Neural progenitor cell (in vitro differentiated cells): ENCODE data around the gene NELFCD. TPM values are rescaled to one million over a fixed set of nuclear protein-coding genes. Genes with fewer than 3 reads are reported as not detected.
"Not testable (repeated sequence)": the region's sequence is repeated elsewhere in the genome, so short reads cannot be mapped to it uniquely, and the experiment has no call there.

Source experiments
- DNase-seq: peaks from one replicate; pipeline ENCODE4 v3.0.0-alpha.2; 2016; ENCODE audit warnings: low spot score
- H2AFZ ChIP-seq: fragments of 200-600 bp; sonication (generic); replicated peaks from 2 replicates; pipeline ENCODE4 v1.6.1; 2016; ENCODE audit warnings: antibody characterized with exemption
- H3F3A ChIP-seq: fragments of 200-600 bp; sonication (generic); 2 replicates; pipeline ENCODE4 v1.6.1; 2016; ENCODE audit warnings: antibody characterized with exemption, low read depth
- H3K27ac ChIP-seq: fragments of 200-600 bp; sonication (generic); 2 replicates; pipeline ENCODE4 v1.5.1; 2016; ENCODE audit warnings: mild to moderate bottlenecking
- H3K27me3 ChIP-seq: fragments of 200-600 bp; sonication (generic); 2 replicates; pipeline ENCODE4 v1.6.1; 2016; ENCODE audit warnings: mild to moderate bottlenecking, moderate library complexity
- H3K36me3 ChIP-seq: fragments of 200-600 bp; sonication (generic); 2 replicates; pipeline ENCODE4 v1.5.1; 2016
- H3K4me1 ChIP-seq: fragments of 200-600 bp; sonication (generic); 2 replicates; pipeline ENCODE4 v1.6.1; 2016; ENCODE audit warnings: mixed run types
- H3K4me2 ChIP-seq: fragments of 200-600 bp; sonication (generic); 2 replicates; pipeline ENCODE4 v1.6.1; 2016
- H3K4me3 ChIP-seq: fragments of 200-600 bp; sonication (generic); 2 replicates; pipeline ENCODE4 v1.5.1; 2016
- H3K79me2 ChIP-seq: fragments of 200-600 bp; sonication (generic); 2 replicates; pipeline ENCODE4 v1.6.1; 2016; ENCODE audit warnings: low read depth
- H3K9ac ChIP-seq: fragments of 200-600 bp; sonication (generic); 2 replicates; pipeline ENCODE4 v1.6.1; 2016
- H3K9me3 ChIP-seq: fragments of 200-600 bp; sonication (generic); 2 replicates; pipeline ENCODE4 v1.5.1; 2016; ENCODE audit warnings: low read depth
- H4K20me1 ChIP-seq: fragments of 200-600 bp; sonication (generic); 2 replicates; pipeline ENCODE4 v1.6.1; 2016; ENCODE audit warnings: low read depth
- H3K27ac Mint-ChIP-seq: 3 replicates; pipeline ENCODE4 v1.8.0; 2021; ENCODE audit warnings: mixed read lengths
- H3K27me3 Mint-ChIP-seq: 2 replicates; pipeline ENCODE4 v1.8.0; 2022; ENCODE audit warnings: low read depth, mild to moderate bottlenecking, inconsistent platforms, moderate library complexity, mixed read lengths; ENCODE audit not compliant: insufficient read depth
- H3K36me3 Mint-ChIP-seq: 3 replicates; pipeline ENCODE4 v1.8.0; 2021; ENCODE audit warnings: mixed read lengths
- H3K4me1 Mint-ChIP-seq: 3 replicates; pipeline ENCODE4 v1.8.0; 2021; ENCODE audit warnings: mixed read lengths
- H3K4me3 Mint-ChIP-seq: 3 replicates; pipeline ENCODE4 v1.8.0; 2021; ENCODE audit warnings: mild to moderate bottlenecking, moderate library complexity, mixed read lengths
- H3K9me3 Mint-ChIP-seq: 3 replicates; pipeline ENCODE4 v1.8.0; 2020; ENCODE audit warnings: mixed read lengths
- EZH2 ChIP-seq: fragments of 200-600 bp; sonication (generic); IDR thresholded peaks from 2 replicates; pipeline ENCODE4 v1.6.1; 2017; ENCODE audit warnings: antibody characterized with exemption, mild to moderate bottlenecking, moderate library complexity
- EZH2phosphoT487 ChIP-seq: fragments of 200-600 bp; sonication (generic); IDR thresholded peaks from 2 replicates; pipeline ENCODE4 v1.6.1; 2017; ENCODE audit warnings: antibody characterized with exemption
- total RNA-seq: library from RNA; depleted of rRNA; stranded (reverse); fragments of >200 nt; gene quantifications from 2 replicates; pipeline ENCODE4 v1.2.3, GENCODE V29; 2015; ENCODE audit warnings: low replicate concordance
- TF ChIP-seq, protein P1 (sequence below): fragments of 200-600 bp; sonication (generic); IDR thresholded peaks from 2 replicates; pipeline ENCODE4 v1.5.1; 2017; ENCODE audit warnings: antibody characterized with exemption, mild to moderate bottlenecking

Gene NELFCD
- total RNA-seq, 1 donor from 2014 or later, result 58.9 TPM

DNA sequence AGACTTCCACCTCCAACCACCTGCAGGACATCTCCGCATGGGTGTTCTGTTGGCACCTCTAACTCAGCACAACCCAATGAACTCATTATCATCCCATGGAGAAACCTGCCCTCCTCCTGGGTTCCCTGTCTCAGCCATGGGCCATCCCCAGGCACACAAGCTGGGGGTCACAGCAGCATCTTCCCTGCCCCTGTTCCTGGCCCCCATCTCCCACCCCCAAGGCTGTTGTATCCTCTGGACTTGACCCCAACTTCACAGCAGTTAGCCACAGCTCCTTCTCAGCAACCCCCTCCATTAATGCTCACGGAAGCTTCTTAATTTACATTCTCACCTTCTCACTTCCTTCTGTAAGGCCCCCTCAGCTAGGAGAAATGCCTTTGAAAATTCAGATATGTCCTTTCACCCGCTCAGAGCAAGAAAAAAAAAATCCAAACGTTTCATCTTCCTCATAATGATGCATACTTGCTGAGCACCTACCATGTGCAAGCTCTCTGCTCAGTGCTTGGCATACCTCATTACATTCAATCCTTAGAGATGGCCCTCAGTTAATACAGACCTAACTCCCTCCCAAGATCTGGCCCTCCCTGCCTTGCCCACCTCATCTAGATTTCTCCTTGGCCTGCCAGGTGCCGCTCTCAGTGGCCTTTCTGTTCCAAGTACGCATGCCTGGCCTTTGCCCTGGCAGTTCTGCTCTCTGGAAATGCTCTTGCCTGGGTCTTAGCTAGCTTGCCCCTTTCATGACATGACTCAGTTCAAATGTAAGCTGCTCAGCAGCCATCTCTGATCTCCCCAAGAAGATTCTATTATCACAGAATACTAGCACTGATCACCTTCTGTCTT is 2.5 kb upstream of the NELFCD start:
- H3K36me3 Mint-ChIP-seq, result peaks cover 2% of the 10 kb centered on the region
- H3K4me3 Mint-ChIP-seq, result peak overlapping the region; percentile 48

DNA sequence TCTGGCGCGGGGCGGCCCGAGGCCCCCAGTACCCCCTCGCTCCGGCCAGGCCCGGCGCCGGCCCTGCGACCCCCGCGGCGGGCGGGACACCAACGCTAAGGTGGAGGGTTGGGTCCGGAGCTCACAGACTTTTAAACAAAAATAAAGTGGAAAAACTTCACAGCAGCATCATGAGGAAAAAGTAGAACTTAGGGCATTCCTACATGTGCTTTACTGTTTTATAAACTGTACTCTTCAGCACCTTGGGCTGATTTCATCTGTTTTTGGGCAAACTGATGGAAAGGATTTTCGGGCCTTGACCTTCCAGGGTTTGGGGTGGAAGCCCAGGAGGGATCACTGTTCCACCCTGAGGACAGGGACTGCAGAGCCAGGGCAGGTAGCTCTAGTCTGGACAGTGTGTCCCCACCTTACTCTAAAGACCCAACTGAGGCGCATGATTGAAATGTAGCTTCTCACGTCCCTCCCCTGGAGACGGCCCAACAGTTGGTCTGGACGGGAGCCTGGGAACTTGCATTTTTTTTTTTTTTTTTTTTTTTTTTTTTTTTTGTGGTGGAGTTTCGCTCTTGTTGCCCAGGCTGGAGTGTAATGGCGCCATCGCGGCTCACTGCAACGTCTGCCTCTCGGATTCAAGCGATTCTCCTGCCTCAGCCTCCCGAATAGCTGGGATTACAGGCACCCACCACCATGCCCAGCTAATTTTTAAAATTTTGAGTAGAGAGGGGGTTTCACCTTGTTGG is 740 bp downstream of the NELFCD start:
- H3K79me2 ChIP-seq, result peaks cover 44% of the 10 kb centered on the region
- peaks cover 7% of the 10 kb centered on the region for H3K27me3 Mint-ChIP-seq
- no peak overlapping the region for H3K27ac ChIP-seq
- H3K36me3 ChIP-seq, result no peaks in the 10 kb centered on the region
- H3K9me3 ChIP-seq, result no peaks in the 10 kb centered on the region
- no peak for DNase-seq
- peak overlapping the region; percentile 19 for H2AFZ ChIP-seq
- peaks cover 23% of the 10 kb centered on the region for H4K20me1 ChIP-seq
- peaks cover 16% of the 10 kb centered on the region for H3K27me3 ChIP-seq
- H3K4me1 Mint-ChIP-seq, result peaks cover 22% of the 10 kb centered on the region
- no peak for TF ChIP-seq EZH2phosphoT487
- no peak for TF ChIP-seq EZH2
- TF ChIP-seq, protein P1, sequence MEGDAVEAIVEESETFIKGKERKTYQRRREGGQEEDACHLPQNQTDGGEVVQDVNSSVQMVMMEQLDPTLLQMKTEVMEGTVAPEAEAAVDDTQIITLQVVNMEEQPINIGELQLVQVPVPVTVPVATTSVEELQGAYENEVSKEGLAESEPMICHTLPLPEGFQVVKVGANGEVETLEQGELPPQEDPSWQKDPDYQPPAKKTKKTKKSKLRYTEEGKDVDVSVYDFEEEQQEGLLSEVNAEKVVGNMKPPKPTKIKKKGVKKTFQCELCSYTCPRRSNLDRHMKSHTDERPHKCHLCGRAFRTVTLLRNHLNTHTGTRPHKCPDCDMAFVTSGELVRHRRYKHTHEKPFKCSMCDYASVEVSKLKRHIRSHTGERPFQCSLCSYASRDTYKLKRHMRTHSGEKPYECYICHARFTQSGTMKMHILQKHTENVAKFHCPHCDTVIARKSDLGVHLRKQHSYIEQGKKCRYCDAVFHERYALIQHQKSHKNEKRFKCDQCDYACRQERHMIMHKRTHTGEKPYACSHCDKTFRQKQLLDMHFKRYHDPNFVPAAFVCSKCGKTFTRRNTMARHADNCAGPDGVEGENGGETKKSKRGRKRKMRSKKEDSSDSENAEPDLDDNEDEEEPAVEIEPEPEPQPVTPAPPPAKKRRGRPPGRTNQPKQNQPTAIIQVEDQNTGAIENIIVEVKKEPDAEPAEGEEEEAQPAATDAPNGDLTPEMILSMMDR, result no peak
- H3K4me3 Mint-ChIP-seq, result peak overlapping the region; percentile 95
- peaks cover 23% of the 10 kb centered on the region for H3F3A ChIP-seq
- peaks cover 4% of the 10 kb centered on the region for H3K9me3 Mint-ChIP-seq
- H3K9ac ChIP-seq, result peak overlapping the region; percentile 5
- peak overlapping the region; percentile 81 for H3K4me2 ChIP-seq
- peak overlapping the region; percentile 69 for H3K4me3 ChIP-seq
- H3K4me1 ChIP-seq, result no peaks in the 10 kb centered on the region
- peak overlapping the region; percentile 73 for H3K27ac Mint-ChIP-seq
- H3K36me3 Mint-ChIP-seq, result peaks cover 3% of the 10 kb centered on the region

More for the DNA sequence above, 2.5 kb upstream of the NELFCD start:
- TF ChIP-seq EZH2 (no peak), EZH2phosphoT487 (no peak)
- TF ChIP-seq, protein P1, result no peak
- Histone ChIP-seq H3K27ac (no peak overlapping the region), H3K4me1 (no peaks in the 10 kb centered on the region), H3K36me3 (no peaks in the 10 kb centered on the region), H2AFZ (no peak overlapping the region), H3K9ac (no peak overlapping the region), H3K27me3 (peaks cover 22% of the 10 kb centered on the region), H3K79me2 (peaks cover 21% of the 10 kb centered on the region), H3K4me2 (no peak overlapping the region), H3K9me3 (no peaks in the 10 kb centered on the region), H3F3A (peaks cover 23% of the 10 kb centered on the region), H3K4me3 (no peak overlapping the region), H4K20me1 (peaks cover 3% of the 10 kb centered on the region)
- Mint-ChIP-seq H3K27me3 (peaks cover 11% of the 10 kb centered on the region), H3K9me3 (peaks cover 14% of the 10 kb centered on the region), H3K4me1 (peaks cover 16% of the 10 kb centered on the region), H3K27ac (no peak overlapping the region)
- DNase-seq, result no peak

DNA sequence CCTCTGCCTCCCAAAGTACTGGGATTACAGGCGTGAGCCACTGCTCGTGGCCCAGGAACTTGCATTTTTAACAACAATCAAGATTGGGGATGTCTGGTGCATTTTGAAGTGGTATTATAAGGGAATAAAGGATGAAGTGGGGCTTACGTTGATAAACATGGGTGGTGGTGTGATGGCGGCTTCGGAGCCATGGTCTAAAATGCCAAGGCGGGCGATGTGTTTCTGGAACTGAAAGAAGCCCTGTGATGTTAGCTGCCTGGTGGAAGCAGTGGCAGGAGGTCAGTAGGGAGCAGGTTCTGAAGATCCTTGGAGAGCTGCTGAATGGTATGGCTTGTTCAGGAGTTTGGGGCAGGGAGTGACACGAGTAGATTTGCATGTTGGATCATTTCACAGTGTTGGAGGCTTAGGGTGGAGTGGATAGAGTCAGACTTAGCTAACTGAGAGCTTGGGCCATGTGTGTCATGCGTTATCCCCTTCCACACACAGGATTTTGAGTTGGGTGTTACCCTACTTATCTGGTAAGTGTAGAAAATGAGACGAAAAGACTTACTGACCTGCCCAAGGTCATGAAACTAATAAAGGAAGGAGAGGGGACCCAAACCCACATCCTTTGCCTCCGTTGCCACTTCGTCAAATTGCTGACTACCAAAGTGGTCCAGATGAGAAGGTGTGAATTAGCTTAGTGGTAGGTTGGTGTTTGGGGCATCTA is 1.5 kb downstream of the NELFCD start:
- H3K9ac ChIP-seq, result no peak overlapping the region
- H3K9me3 Mint-ChIP-seq, result peaks cover 3% of the 10 kb centered on the region
- H3K27me3 Mint-ChIP-seq, result peaks cover 7% of the 10 kb centered on the region

DNA sequence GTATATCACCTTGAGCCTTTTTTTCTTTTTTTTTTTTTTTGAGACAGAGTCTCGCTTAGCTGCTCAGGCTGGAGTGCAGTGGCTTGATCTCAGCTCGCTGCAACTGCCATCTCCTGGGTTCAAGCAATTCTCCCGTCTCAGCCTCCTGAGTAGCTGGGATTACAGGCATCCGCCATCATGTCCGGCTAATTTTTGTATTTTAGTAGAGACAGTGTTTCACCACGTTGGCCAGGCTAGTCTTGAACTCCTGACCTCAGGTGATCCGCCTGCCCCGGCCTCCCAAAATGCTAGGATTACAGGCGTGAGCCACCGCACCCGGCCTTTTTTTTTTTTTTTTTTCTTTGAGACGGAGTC is 2.0 kb downstream of the NELFCD start:
- not testable (repeated sequence) for H3K4me3 ChIP-seq, H3K4me3 Mint-ChIP-seq, H3K36me3 ChIP-seq, H2AFZ ChIP-seq, H3K27ac Mint-ChIP-seq, DNase-seq, H3K9me3 ChIP-seq, H3K9ac ChIP-seq, H3K4me1 ChIP-seq, H3K4me2 ChIP-seq, H3K9me3 Mint-ChIP-seq, H3K27me3 Mint-ChIP-seq, H3K27ac ChIP-seq
- Histone ChIP-seq H3F3A (peaks cover 19% of the 10 kb centered on the region), H3K27me3 (peaks cover 16% of the 10 kb centered on the region), H4K20me1 (peaks cover 27% of the 10 kb centered on the region), H3K79me2 (peaks cover 44% of the 10 kb centered on the region)
- peaks cover 16% of the 10 kb centered on the region for H3K36me3 Mint-ChIP-seq
- H3K4me1 Mint-ChIP-seq, result peaks cover 22% of the 10 kb centered on the region

More for the DNA sequence above, 1.5 kb downstream of the NELFCD start:
- H2AFZ ChIP-seq, result no peak overlapping the region
- Mint-ChIP-seq H3K4me1 (peaks cover 22% of the 10 kb centered on the region), H3K4me3 (peak overlapping the region; percentile 95), H3K27ac (no peak overlapping the region), H3K36me3 (peaks cover 10% of the 10 kb centered on the region)
- peaks cover 23% of the 10 kb centered on the region for H3F3A ChIP-seq
- peaks cover 44% of the 10 kb centered on the region for H3K79me2 ChIP-seq
- peak overlapping the region; percentile 81 for H3K4me2 ChIP-seq
- peaks cover 23% of the 10 kb centered on the region for H4K20me1 ChIP-seq
- no peaks in the 10 kb centered on the region for H3K4me1 ChIP-seq
- no peaks in the 10 kb centered on the region for H3K9me3 ChIP-seq
- no peak overlapping the region for H3K27ac ChIP-seq
- no peaks in the 10 kb centered on the region for H3K36me3 ChIP-seq
- DNase-seq, result no peak
- peak overlapping the region; percentile 69 for H3K4me3 ChIP-seq
- TF ChIP-seq, protein P1, result no peak
- H3K27me3 ChIP-seq, result peaks cover 16% of the 10 kb centered on the region
